Myocyte (in vitro differentiated cells): ENCODE data around the gene ANGEL1. TPM values are rescaled to one million over a fixed set of nuclear protein-coding genes. Genes with fewer than 3 reads are reported as not detected.

Experiments used
- DNase-seq: peaks from one replicate; pipeline ENCODE4 v3.0.0-alpha.2; 2012; ENCODE audit warnings: low read depth
- total RNA-seq: library from RNA; depleted of rRNA; stranded (reverse); fragments of >200 nt; gene quantifications from 2 replicates; pipeline ENCODE4 v1.2.3, GENCODE V29; 2014

The ANGEL1 gene
- total RNA-seq, 1 donor from 2014 or later = 15.0 TPM

DNA sequence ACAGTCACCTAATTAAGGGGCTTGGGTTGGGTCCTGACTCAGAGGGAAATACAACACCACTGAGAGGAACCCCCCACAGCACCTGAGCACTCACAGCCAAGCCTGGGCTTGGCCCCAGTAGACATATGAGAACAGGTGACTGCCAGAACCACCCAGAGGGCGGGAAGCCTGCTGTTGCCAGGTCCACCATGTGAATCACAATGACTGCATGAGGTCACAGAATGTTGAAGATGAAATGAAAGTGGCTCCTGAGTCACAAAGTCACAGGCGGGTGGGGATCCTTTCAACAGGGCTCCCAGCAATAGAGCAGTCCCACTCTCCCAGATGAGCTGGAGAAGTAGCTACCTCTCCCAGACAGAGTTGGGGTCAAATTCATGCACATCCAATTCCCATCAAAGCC lies 13.4 kb upstream of the ANGEL1 start, which contains the start of gene LRRC74A:
LRRC74A (plus strand) TSS at position 287 of the 400 bp plus-strand sequence. CDS start 290 bp downstream, outside the sequence.
- DNase-seq = peak; percentile 6

DNA sequence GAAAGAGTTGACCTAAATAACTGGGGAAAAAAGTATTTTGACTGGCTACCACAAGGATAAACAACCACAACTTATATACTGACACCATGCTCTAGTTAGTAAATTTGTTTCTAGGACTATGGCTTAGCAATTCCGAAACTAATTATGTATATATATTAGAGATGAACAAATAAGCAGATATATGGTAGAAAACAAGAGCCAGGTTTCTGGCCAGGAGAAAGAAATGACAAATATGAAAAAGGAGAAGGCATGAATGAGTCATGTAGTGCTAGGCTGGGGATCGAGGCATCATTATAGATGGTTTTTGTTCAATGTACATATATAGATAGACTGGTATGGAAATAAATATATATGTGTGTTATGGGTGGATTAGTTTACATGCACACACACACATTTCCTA lies 8.0 kb upstream of the ANGEL1 start:
- no peak for DNase-seq

DNA sequence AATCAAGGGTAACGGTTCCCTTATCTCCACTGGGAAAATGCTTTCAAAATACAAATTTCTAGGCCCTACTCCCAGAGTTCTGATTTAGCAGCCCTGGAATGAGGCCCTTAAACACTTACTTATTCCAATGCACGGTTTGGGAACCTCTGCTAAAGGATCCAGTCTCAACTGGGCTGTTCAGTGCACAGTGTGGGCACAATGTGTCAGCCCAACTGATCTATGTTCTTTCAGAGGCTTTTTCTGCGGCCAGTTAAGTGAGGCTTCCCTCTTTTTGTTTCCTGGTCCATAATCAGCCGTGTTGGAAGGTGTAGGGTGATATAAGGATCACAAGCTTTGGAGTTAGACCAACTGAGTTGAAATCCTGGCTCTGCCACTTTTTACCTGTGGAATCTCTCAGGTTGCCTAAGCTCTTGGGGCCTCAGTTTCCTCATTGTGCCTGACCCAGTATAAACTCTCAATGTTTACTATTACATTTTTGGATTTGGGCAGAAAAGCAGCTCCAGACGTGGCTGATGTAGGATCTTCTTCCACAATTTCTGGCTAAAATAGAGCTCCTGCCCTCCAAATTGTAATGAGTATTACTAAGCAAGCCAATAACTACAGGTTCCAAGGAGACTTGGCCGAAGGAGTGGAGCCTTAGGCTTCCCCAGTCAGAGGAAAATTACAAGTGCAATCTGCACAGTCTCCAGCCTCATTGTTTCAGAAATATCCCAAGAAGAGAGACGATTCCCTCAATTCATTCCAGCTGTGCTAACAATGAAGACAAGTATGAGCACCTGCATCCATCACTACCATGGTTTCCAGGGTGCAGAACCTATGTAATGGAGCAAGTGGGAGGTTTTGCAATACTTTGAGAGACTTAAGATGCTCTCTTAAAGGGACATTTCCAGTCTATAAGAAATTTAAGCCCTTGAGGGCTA lies 2.3 kb upstream of the ANGEL1 start:
- no peak for DNase-seq

DNA sequence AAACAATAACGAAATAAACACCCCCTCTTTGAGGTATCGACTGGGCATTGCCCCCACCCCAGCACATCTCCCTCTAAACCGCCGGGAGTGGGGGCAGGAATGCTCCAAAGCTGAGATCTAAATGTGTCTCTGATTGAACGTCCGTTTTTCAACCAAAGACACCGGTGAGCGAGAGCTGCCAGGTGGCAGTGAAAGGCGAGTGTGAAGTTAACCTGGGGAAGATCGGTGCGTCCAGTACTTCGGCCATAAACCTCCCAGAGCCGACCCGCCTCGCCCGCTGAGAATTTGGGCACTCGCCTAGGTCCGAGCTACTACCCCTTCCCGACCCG lies 625 bp downstream of the ANGEL1 start:
- DNase-seq = no peak

DNA sequence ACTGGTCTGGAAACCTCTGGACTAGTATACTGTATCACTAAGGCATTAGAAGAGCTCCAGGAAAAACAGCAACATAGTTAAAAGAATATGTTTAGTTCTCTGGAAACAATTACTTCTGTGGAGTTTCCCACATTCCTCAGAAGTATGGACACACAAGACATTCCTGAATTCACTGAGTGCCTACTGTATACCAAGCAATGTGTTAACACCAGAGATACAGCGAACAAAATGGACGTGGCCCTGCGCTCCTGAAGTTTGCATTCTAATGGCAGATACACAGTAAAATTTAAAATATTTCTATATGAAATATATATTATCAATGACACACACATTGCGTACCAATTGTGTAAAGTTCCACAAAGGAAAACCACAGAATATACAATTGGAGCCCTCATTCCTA lies 1.1 kb downstream of the ANGEL1 start:
- no peak for DNase-seq

DNA sequence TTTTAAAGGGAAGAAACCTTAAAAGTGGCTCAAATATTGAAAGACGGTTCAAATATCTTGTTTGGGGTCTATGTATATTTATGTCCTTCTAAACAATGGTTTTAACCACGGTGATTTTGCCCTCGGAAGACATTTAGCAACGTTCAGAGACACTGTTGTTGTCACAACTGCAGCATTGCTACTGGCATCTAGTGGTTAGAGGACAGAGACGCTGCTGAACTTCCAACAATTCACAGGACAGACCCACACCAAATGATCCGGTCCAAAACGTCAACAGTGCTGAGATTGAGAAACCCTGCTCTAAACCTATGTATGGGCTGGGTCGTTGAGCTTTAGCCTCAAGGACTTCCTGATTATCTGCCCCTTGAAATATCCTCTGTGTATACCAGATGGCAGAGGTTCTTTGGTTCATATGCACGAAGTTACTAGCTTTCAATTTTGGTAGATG lies 1.7 kb downstream of the ANGEL1 start:
- DNase-seq = peak; percentile 50

DNA sequence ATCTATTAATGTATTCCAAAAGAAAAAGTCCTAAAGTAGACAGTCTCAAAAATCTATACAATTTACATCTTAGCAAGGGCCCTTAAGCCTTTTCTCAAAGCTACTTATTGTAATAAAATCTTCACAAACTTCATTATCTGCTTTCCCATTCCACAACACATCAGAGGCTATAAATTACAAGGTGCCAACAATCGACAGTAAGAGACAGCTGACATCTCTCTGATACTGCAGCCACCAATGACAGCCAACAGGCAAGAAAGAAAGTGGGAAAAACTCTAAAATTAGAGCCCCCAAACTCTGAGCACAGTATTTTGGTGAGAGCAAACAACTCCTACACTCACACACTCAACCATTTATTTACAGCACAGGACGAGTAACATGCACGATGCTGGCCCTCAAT lies 2.2 kb downstream of the ANGEL1 start:
- DNase-seq = peak; percentile 13

DNA sequence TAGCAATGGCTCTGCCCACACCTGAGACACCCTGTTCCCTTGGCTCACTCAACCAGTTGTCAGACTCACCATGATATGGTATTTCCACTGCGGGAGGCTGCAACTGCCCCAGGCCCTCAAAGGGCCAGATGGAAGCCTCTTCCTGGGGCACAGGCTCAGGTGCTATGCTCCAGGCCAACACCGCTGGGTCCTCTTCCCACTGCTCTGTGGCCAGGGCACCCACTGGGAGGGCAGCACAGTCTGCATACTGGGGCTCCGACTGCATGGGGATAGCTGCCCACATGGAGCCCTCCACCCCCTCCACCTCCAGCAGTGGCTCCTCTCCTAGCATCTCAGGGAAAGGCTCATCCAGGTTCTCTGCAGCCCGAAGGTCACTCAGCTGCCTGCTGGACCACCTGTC lies 3.7 kb downstream of the ANGEL1 start:
- DNase-seq = no peak

DNA sequence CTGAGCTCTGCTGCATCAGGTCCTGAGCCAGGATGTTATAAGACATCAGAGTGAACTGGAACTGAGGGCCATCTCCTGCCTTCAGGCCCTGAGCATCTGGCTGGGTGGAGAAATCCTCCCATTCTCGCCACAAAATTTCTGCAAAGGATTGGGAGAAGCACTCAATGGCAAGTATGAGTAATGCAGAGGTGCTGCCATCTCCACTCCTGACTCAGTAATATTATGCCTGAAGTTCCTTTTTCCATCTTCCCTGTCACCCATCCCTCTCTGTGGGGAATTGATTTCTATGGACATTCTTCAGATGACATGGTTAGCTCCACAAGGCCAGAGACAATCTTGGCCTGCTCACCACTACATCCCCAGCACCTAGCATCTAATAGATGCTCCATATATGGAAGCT lies 4.7 kb downstream of the ANGEL1 start:
- no peak for DNase-seq

DNA sequence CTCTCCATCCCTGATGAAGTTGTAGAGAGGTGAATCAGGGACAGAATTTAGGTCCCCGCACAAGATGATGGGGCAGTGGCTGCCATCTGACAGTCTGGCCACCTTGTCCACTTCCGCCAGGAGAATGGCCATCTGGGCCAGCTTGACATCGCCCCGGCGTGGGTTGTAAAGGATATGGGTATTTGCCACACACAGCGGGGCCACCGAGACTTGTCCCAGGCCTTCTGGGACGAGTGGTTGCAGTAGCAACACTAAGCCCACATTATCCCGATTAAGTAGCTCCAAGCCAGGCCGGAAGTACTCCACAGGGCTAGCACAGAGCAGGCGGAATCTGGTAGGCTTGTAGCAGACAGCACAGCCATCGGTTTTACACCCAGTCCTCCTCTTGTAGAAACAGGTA lies 6.2 kb downstream of the ANGEL1 start:
- no peak for DNase-seq

DNA sequence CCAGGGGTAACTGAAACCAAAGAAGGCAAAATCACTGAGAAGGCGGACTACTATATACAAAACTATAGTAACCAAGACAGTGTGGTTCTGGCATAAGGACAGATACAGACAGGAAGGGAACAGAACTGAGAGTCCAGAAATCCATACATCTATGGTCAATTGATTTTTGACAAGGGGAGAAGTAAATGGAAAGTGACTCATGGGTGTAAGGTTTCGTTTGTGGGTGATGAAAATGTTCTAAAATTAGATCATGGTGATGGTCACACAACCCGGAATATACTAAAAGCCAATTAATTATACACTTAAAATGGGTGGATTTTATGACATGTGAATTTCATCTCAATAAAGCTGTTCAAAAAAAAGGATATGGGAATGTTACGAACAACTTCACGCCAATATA lies 18.7 kb downstream of the ANGEL1 start:
- DNase-seq = peak; percentile 44

DNA sequence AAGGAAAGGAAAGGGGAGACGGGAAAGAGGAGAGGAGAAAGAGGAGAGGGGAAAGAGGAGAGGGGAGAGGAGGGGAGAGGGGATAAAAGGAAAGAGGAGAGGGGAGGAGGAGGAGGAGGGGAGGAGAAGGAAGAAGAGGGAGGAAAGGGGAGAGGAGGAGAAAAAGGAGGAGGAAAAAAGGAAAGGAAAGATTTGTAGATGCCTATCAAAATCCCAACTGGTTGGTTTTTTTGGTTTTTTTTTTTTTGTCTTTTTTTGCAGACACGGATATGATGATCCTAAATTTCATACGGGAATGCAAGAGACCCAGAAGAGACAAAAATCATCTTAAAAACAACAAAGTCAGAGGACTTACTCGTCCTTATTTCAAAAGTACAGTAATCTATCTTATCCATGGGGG lies 19.4 kb downstream of the ANGEL1 start:
- DNase-seq = no peak

DNA sequence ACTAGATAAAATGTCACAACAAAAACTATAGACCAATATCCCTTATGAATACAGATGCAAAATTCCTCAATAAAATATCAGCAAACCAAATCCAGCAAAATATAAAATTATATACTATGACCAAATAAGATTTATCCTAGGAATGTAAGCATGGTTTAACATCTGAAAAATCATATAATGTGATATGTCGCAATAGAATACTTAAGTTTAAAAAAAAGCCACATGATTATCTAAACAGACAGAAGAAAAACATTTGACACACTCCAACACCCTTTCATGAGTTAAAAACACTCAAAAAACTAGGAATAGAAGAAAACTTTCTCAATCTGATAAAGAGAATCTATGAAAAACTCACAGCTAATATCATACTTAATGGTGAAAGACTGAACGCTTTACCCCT lies 20.3 kb downstream of the ANGEL1 start:
- no peak for DNase-seq

DNA sequence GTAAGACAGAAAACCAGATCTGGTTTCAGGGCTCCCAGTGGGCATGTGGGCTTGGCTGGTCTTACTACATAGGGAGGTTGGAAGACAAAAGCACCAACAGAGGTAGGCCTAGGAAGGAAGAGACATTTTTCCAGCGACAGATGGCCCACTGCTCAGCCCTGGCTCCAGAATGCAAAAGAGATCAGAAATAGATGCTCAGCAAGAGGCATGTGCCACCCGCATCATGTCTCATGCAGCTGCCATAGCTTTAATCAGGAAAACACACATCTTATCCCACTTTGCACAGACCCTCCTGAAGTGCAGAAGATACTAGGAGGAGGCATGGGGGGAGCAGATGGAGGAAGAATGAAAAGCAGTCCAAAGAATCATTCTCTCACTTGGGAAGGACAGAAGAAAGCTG lies 26.1 kb downstream of the ANGEL1 start:
- DNase-seq = no peak

DNA sequence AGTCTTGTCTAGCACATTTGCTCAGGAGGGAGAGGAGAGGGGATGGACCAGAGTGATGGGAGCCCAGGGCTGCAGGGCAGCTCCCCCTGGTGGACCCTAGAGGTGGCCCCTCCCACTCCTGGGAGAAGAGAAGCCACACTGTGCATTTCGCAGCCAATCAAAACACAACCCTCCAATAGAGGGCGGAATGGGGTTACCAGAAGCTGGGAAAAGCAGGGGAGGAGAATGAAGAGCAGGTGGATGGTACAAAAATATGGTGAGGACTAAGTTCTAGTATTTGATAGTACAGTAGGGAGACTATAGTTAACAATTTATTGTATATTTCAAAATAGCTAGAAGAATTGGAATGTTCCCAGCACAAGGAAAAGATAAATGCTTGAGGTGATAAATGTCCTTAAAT lies 27.8 kb downstream of the ANGEL1 start:
- peak; percentile 87 for DNase-seq

DNA sequence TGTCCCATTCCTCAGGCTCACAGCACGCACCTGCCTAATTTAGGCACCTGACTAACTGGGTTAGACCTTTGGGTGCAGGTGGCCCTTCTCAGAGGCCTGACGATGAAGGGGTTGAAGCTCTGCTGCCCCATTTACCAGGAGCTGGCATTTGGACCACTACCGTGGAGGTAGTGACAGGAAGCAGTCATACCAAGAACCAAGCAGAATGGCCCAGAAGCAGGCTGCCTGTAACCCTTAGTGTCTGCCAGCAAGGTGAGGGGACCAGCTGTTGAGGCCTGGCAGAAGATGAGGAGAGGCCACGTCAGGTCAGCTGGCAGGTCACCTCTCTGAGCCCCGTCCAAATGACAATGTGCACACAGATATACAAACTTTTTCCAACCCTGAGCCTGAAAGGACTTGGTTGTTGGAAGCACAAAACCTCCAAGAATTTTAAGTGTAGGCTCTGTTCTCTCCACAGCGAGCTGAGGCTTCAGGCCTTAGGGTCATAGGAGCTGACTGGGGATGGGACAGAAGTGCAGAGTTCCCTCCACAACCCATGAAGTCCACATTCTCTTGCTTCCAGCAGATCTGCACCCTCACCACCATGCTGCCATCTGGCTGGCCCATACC lies 28.3 kb downstream of the ANGEL1 start:
- no peak for DNase-seq

DNA sequence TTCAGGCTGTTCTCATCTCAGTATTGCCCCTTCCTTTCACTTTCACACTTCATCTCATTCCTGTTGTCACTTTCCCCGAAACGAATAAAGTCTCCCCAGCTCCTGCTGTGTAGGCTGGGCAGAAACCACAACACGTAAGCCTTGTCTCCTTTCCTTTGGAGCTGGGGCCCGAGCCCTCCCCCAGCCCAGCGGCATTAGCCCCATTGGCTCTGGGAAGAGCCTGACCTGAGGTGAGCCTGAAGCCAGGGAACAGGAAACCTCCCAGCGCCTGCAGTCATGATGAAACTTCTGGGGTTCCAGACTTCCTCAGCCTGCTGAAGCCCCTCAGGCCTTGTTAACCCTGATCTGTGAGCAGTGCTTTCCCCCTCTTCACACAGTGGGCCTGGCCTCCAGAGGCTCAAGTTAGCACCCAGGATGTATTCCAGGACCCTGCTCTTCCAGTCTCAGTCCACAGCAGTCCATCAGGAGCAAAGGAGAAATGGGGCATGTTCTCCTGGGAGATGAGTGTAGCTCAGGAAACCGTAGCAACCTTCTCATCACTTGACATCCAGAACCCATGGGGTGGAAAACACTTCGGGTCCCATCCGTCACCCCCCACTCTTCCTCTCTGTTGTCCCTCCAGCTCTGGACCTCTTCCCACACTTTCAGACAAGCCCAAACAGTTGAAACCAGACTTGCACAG lies 29.7 kb downstream of the ANGEL1 start:
- no peak for DNase-seq

DNA sequence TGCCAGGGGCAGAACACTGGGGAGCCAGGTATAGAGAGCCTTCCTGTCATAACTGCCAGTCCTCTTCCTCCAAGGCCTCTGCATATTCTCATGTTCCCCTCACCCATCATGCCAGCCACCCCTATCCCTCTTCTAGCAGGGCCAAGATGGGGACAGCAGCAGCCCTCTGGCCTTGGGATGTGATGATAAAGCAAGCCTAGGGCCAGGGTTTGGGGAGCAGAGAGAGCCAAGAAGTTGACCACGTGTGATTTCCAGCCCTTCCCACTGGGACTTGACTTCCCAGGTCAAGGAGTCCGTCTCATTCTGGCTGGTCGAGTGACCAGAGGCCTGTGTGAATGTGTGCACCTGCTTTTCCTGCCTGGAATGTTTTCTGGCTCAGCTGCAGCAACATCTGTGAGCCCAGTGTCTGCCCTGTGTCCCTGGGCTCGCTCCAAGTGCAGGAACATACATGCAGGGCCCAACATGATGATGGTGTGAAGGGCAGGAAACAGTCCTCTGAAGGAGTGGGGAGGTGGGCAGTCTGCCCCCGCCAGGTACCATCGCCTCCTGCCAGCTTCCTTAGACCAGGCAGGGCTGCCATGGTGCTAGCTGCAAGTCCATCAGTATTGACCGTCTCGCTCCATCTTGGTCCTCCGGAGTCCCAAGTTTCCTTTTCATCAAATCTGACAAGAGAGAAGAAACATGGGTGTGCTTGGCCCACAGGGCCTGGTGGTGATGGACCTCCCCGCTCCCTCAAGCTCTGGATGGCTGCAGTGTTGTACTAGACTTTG lies 30.4 kb downstream of the ANGEL1 start:
- DNase-seq = no peak

DNA sequence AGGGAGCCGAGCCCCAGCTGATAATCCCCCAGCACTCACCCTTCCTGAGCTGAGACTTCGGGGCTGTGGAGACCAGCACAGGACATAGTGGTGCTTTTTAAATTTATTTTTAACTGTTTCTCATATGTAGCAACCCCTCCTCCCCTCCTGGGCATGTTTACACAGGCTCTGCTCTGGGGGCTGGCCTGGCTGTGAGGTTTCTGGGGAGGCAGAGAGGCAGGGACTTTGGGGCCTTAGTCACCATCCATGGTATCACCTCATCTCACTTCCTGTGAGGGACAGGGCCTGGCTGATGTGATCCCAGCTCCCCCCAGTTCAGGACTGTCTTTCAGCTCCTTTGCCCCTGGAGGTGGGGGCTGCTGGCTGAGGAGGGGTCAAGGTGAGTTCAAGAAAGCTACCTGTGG lies 31.0 kb downstream of the ANGEL1 start:
- DNase-seq = no peak

DNA sequence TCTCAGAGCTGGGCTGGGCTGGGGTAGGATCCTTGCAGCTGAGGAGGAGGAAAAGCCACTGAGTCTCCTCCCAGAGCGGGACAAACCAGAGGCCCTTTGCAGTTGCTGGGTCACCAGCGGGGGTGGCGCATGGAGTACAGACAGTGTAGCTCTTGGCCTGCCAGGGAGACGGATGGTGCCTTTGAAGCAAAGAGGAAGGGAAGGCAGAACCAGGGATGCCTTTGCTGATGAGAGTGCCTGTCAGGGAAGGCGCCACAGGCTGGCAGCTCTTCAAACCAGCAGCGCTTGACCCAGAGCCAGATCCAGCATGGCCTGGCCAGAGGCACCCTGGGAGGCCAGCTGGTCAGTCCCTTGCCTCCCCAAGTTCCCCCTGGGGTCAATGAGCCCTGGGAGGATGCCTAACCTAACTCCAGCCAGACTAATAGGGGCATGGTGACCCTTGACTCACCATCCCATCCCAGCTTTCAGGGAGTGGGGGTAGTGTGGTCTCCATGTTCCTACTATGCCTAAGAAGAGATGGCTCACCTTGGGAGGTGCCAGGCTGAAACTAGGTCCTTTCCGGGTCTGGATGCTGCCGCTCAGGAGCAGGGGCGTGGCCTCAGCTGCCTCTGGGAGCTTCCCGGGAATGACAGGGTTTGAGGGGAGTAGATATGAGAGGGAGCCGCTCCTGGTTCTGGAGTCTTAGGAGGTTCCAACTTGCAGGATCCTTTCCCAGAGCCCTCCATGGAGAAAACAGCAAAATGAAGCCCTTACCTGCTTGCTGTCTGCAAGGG lies 31.6 kb downstream of the ANGEL1 start:
- DNase-seq = peak; percentile 55

DNA sequence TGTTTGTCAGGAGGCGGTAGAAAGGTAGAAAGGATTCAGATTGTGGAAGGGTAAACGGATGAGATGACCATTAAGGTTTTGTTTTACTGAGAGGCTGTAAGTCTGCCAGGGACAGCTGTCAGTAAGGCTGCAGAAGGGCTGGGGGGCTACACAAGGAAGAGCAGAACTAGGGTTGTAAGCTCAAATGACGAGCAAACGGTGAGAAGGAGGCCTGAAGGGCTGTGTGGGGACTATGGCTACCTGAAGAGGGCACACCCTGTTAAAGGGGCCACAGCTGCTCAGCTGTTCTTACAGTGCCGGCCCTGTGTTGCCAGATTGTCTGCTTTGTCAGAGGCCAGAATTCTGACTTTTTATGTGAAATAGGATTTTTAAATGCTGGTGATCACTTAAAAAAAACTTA lies 32.3 kb downstream of the ANGEL1 start:
- DNase-seq = no peak
